ENCODE results near the gene DOLPP1.

DOLPP1 gene

DNA sequence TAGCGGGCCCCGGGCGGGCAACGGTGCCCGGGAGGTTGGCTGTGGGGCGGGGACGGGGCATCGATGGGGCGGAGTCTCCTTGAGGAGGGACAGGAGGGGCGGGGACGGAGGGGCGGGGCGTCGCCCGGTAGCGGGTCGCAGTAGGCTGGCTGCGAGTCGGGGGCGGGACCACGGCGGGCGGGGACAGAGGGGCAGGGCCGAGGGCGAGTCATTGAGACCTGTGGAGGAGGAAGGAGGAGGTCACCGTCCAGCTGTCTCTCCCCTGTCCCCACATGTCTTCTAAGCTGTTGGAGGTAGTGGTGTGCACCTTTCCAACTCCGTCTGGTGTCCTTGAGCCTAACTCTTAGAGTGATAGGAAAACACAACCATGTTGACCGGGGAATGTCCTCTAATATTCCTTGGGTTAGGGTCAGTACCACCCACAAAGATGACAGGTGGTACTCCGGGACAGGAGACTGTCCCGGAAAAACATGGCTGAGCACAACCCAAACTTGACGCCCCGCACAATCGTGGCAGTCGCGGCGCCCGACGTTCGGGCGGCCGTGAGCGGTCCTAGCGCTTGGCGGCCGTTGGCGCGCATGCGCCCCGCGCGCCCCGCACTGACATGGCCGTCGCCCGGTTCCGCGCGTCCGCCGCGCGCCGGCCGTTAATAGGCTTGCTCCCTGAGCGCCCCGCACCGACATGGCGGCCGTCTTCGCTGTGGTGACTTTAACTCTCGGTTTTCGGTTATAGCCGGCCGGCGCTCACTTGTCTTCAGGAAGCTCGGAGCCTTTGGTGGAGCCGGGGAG is 30.0 kb downstream of the DOLPP1 start, which contains the start of the genes CRAT and PTPA (continued):
- TF ChIP-seq, protein P1, sequence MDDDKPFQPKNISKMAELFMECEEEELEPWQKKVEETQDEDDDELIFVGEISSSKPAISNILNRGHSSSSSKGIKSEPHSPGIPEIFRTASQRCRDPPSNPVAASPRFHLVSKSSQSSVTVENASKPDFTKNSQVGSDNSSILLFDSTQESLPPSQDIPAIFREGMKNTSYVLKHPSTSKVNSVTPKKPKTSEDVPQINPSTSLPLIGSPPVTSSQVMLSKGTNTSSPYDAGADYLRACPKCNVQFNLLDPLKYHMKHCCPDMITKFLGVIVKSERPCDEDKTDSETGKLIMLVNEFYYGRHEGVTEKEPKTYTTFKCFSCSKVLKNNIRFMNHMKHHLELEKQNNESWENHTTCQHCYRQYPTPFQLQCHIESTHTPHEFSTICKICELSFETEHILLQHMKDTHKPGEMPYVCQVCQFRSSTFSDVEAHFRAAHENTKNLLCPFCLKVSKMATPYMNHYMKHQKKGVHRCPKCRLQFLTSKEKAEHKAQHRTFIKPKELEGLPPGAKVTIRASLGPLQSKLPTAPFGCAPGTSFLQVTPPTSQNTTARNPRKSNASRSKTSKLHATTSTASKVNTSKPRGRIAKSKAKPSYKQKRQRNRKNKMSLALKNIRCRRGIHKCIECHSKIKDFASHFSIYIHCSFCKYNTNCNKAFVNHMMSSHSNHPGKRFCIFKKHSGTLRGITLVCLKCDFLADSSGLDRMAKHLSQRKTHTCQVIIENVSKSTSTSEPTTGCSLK (tag by site-specific recombination; IDR thresholded peaks at IDR 0.05): no peak
- TF ChIP-seq ZNF600 (tag by site-specific recombination; IDR thresholded peaks at IDR 0.05): peak; percentile 43
- TF ChIP-seq, protein P2, sequence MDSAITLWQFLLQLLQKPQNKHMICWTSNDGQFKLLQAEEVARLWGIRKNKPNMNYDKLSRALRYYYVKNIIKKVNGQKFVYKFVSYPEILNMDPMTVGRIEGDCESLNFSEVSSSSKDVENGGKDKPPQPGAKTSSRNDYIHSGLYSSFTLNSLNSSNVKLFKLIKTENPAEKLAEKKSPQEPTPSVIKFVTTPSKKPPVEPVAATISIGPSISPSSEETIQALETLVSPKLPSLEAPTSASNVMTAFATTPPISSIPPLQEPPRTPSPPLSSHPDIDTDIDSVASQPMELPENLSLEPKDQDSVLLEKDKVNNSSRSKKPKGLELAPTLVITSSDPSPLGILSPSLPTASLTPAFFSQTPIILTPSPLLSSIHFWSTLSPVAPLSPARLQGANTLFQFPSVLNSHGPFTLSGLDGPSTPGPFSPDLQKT (IDR thresholded peaks at IDR 0.05; ENCODE audit: borderline replicate concordance, low read depth, low read length): no peak
- TF ChIP-seq ZBTB1 (tag by site-specific recombination; IDR thresholded peaks at IDR 0.05): peak; percentile 67; the same call in 1 of the 2 replicates
- TF ChIP-seq ZNF621 (tag by site-specific recombination; IDR thresholded peaks at IDR 0.05): no peak
- peak; percentile 77 for TF ChIP-seq KLF16 (tag by site-specific recombination; IDR thresholded peaks at IDR 0.05)
- TF ChIP-seq SCRT1 (tag by site-specific recombination; IDR thresholded peaks at IDR 0.05; ENCODE audit: borderline replicate concordance): peak; percentile 91
- peak; percentile 56; the same call in 1 of the 2 replicates for TF ChIP-seq ZXDB (tag by site-specific recombination; IDR thresholded peaks at IDR 0.05)
- TF ChIP-seq ZNF544 (tag by site-specific recombination; IDR thresholded peaks at IDR 0.05): no peak
- TF ChIP-seq ZNF239 (tag by site-specific recombination; IDR thresholded peaks at IDR 0.05): no peak
- no peak for TF ChIP-seq ZNF248 (tag by site-specific recombination; IDR thresholded peaks at IDR 0.05)
- TF ChIP-seq ZNF514 (tag by site-specific recombination; IDR thresholded peaks at IDR 0.05): no peak
- no peak for TF ChIP-seq ZNF10 (tag by site-specific recombination; IDR thresholded peaks at IDR 0.05)
- TF ChIP-seq, protein P3, sequence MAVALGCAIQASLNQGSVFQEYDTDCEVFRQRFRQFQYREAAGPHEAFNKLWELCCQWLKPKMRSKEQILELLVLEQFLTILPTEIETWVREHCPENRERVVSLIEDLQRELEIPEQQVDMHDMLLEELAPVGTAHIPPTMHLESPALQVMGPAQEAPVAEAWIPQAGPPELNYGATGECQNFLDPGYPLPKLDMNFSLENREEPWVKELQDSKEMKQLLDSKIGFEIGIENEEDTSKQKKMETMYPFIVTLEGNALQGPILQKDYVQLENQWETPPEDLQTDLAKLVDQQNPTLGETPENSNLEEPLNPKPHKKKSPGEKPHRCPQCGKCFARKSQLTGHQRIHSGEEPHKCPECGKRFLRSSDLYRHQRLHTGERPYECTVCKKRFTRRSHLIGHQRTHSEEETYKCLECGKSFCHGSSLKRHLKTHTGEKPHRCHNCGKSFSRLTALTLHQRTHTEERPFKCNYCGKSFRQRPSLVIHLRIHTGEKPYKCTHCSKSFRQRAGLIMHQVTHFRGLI (tag by site-specific recombination; IDR thresholded peaks at IDR 0.05): 0 out of 2 replicates have a peak, but pooled peaks have one; percentile 12
- TF ChIP-seq MZF1 (tag by site-specific recombination; IDR thresholded peaks at IDR 0.05; ENCODE audit: borderline replicate concordance): no peak
- TF ChIP-seq ZNF155 (tag by site-specific recombination; IDR thresholded peaks at IDR 0.05): no peak
- TF ChIP-seq ZBTB48 (tag by site-specific recombination; IDR thresholded peaks at IDR 0.05): no peak
- no peak for TF ChIP-seq ZNF132 (tag by site-specific recombination; IDR thresholded peaks at IDR 0.05; ENCODE audit: borderline replicate concordance)
- TF ChIP-seq ZNF202 (tag by site-specific recombination; IDR thresholded peaks at IDR 0.05; ENCODE audit: borderline replicate concordance): no peak
- peak; percentile 28; the same call in 1 of the 2 replicates for TF ChIP-seq ZSCAN30 (tag by site-specific recombination; IDR thresholded peaks at IDR 0.05)
- no peak for TF ChIP-seq ZNF768 (tag by site-specific recombination; IDR thresholded peaks at IDR 0.05)
- TF ChIP-seq ZNF133 (tag by site-specific recombination; IDR thresholded peaks at IDR 0.05): no peak
- no peak for TF ChIP-seq ZNF473 (tag by site-specific recombination; IDR thresholded peaks at IDR 0.05)
- peak; percentile 25; the same call in 1 of the 2 replicates for TF ChIP-seq ZNF324 (tag by site-specific recombination; IDR thresholded peaks at IDR 0.05)
- TF ChIP-seq, protein P4, sequence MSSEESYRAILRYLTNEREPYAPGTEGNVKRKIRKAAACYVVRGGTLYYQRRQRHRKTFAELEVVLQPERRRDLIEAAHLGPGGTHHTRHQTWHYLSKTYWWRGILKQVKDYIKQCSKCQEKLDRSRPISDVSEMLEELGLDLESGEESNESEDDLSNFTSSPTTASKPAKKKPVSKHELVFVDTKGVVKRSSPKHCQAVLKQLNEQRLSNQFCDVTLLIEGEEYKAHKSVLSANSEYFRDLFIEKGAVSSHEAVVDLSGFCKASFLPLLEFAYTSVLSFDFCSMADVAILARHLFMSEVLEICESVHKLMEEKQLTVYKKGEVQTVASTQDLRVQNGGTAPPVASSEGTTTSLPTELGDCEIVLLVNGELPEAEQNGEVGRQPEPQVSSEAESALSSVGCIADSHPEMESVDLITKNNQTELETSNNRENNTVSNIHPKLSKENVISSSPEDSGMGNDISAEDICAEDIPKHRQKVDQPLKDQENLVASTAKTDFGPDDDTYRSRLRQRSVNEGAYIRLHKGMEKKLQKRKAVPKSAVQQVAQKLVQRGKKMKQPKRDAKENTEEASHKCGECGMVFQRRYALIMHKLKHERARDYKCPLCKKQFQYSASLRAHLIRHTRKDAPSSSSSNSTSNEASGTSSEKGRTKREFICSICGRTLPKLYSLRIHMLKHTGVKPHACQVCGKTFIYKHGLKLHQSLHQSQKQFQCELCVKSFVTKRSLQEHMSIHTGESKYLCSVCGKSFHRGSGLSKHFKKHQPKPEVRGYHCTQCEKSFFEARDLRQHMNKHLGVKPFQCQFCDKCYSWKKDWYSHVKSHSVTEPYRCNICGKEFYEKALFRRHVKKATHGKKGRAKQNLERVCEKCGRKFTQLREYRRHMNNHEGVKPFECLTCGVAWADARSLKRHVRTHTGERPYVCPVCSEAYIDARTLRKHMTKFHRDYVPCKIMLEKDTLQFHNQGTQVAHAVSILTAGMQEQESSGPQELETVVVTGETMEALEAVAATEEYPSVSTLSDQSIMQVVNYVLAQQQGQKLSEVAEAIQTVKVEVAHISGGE (tag by site-specific recombination; conservative IDR thresholded peaks at IDR 0.05; ENCODE audit: low read depth): peak; percentile 68
- TF ChIP-seq ZNF548 (tag by site-specific recombination; IDR thresholded peaks at IDR 0.05): 0 out of 2 replicates have a peak, but pooled peaks have one; percentile 31
- TF ChIP-seq GFI1B (tag by site-specific recombination; IDR thresholded peaks at IDR 0.05): no peak
- no peak for TF ChIP-seq ZNF121 (tag by site-specific recombination; IDR thresholded peaks at IDR 0.05)
- peak; percentile 98 for TF ChIP-seq SCRT2 (tag by site-specific recombination; IDR thresholded peaks at IDR 0.05)
- TF ChIP-seq, protein P5, sequence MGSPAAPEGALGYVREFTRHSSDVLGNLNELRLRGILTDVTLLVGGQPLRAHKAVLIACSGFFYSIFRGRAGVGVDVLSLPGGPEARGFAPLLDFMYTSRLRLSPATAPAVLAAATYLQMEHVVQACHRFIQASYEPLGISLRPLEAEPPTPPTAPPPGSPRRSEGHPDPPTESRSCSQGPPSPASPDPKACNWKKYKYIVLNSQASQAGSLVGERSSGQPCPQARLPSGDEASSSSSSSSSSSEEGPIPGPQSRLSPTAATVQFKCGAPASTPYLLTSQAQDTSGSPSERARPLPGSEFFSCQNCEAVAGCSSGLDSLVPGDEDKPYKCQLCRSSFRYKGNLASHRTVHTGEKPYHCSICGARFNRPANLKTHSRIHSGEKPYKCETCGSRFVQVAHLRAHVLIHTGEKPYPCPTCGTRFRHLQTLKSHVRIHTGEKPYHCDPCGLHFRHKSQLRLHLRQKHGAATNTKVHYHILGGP (tag by site-specific recombination; IDR thresholded peaks at IDR 0.05): no peak
- no peak for TF ChIP-seq ZNF776 (tag by site-specific recombination; IDR thresholded peaks at IDR 0.05; ENCODE audit: borderline replicate concordance)

Data from HEK293 (cell line).